Activated T-helper 1 cell treated with anti-CD3 and anti-CD28 coated beads, Interleukin-12 subunit alpha, Interleukin-12 subunit beta, Interleukin-2, Interleukin-4 antibody, amounts not matched to agents 30 ng/mL and 10 ng/mL and 1 ng/mL, durations not matched to agents 14 hours and 24 hours and 36 hours (primary cell): ENCODE measurements around the gene EHF. TPM values are rescaled to one million over a fixed set of nuclear protein-coding genes. Genes with fewer than 3 reads are reported as not detected.
"Not testable (repeated sequence)": the region's sequence is repeated elsewhere in the genome, so short reads cannot be mapped to it uniquely, and the experiment has no call there.

Experiments
- DNase-seq: peaks from one replicate; pipeline ENCODE4 v3.0.0; 2021; ENCODE audit warnings: low spot score
- H3K27ac Mint-ChIP-seq: one replicate; pipeline ENCODE4 v1.8.0; 2021; ENCODE audit warnings: mild to moderate bottlenecking, mixed read lengths
- H3K27me3 Mint-ChIP-seq: one replicate; pipeline ENCODE4 v1.8.0; 2022; ENCODE audit warnings: mild to moderate bottlenecking, moderate library complexity, mixed read lengths; ENCODE audit not compliant: insufficient read depth
- H3K36me3 Mint-ChIP-seq: one replicate; pipeline ENCODE4 v1.8.0; 2021; ENCODE audit warnings: low read depth, mixed read lengths
- H3K4me1 Mint-ChIP-seq: one replicate; pipeline ENCODE4 v1.8.0; 2021; ENCODE audit warnings: low read depth, mixed read lengths
- H3K4me3 Mint-ChIP-seq: one replicate; pipeline ENCODE4 v1.8.0; 2021; ENCODE audit warnings: mild to moderate bottlenecking, moderate library complexity, mixed read lengths
- H3K9me3 Mint-ChIP-seq: one replicate; pipeline ENCODE4 v1.8.0; 2021; ENCODE audit warnings: mixed read lengths
- intact Hi-C: fragments of 100-400 bp; cut with micrococcal nuclease; formaldehyde crosslinking; loops from one replicate; pipeline ENCODE4 v1.15.1; 2024
- total RNA-seq: library from RNA; stranded (reverse); gene quantifications from 2 replicates; pipeline ENCODE4 v1.2.3, GENCODE V29; 2022

The EHF gene
- total RNA-seq, 1 donor from 2014 or later, result not detected

DNA sequence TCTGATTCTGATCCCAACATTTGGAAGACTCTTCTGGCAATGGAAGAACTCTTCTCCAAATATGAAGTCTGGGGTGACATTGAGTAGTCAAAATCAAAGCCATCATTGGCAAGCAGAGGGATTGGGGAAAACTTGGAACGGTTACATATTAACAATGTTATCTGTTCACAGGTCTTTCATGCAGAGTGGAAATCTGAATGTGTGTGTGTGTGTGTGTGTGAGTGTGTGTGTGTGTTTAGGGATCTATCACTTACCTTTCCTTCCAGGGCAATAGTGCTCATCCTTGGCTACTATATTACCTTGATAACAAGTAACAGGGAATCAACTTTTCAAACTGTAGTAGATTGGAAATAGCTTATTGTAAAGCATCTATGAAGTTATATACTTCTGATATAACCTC lies 55.3 kb downstream of the EHF start:
- no peak for DNase-seq
- Mint-ChIP-seq H3K36me3 (no peaks in the 10 kb centered on the region), H3K27ac (no peak overlapping the region), H3K27me3 (peaks cover 31% of the 10 kb centered on the region), H3K9me3 (no peaks in the 10 kb centered on the region), H3K4me3 (no peak overlapping the region), H3K4me1 (no peaks in the 10 kb centered on the region)
- intact Hi-C loops, result no loop called here

DNA sequence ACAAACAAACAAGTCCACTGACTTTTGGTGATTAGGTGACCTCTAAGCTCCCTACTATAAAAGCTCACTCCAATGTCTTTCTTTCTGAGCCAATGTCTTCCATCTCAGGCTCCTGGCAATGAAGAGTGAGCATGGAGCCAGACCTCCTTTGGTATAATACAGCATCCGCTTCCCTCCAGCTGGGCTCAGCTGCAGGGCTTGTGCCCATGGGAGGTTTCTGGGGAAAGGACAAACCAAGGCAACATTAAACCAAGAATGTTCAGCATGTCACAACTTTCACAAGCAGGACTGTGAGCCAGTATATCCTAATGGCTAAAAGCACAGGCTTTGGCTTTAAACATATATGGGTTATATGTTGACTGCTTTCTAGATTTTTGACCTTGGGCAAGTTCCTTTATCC lies 58.8 kb downstream of the EHF start:
- Mint-ChIP-seq H3K4me1 (no peaks in the 10 kb centered on the region), H3K27me3 (peaks cover 20% of the 10 kb centered on the region), H3K36me3 (no peaks in the 10 kb centered on the region), H3K9me3 (no peaks in the 10 kb centered on the region), H3K4me3 (no peak overlapping the region), H3K27ac (no peak overlapping the region)
- intact Hi-C loops, result no loop called here
- DNase-seq, result no peak

DNA sequence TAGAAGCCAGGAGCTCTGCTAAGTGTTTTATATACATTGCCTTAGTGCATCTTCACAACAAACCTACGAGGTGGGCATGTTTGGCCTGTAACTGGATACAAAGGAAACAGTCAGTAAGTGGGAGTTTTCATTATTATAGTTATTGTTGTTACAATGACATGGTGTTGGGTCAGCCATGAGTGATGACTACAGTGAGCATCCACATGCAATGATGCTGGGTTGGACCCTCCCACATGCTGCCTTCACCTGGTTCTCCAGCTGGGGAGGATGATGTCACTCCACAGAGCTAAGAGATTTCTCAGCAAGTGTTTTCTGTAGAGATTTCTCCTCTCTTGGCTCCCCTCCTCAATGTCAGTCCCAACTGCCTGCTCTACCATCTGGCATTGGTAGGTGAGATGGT lies 59.3 kb downstream of the EHF start:
- Mint-ChIP-seq H3K27ac (no peak overlapping the region), H3K27me3 (peaks cover 18% of the 10 kb centered on the region), H3K4me3 (no peak overlapping the region), H3K36me3 (no peaks in the 10 kb centered on the region), H3K9me3 (no peaks in the 10 kb centered on the region), H3K4me1 (no peaks in the 10 kb centered on the region)
- intact Hi-C loops, result no loop called here
- no peak for DNase-seq

DNA sequence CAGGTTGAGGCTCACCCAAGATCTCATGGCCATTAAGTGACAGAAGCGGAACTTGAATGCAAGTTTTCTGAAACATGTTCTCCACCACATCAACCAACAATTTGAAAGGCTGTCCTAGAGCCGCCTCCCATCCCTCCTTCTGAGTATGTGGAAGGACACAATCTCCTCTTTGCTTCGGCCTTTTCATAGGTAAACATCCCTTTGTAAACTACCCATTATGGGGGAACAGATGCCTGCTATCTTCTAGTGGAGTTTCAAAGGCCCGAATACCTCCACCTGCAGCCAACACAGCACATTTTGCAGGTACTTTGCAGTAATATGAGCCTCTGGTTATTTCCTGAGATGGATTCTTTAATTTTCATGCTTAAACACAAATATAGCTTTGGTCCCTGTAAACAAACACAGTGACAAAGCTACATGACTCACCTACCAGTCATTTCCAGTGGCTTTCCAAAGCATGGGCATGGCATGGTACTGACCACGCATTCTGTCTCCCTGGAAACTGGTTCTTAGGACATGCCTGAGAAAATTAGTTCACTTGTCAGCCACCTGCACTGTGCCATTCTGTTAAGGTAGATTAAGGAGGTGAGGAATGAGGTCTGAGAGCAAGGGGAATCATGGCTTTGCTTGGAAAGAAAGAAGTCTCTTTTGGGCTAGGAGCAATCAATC lies 60.2 kb downstream of the EHF start:
- H3K4me1 Mint-ChIP-seq, result no peaks in the 10 kb centered on the region
- intact Hi-C loops, result no loop called here
- no peaks in the 10 kb centered on the region for H3K9me3 Mint-ChIP-seq
- H3K27me3 Mint-ChIP-seq, result peaks cover 10% of the 10 kb centered on the region
- DNase-seq, result no peak
- H3K4me3 Mint-ChIP-seq, result no peak overlapping the region
- H3K27ac Mint-ChIP-seq, result no peak overlapping the region
- H3K36me3 Mint-ChIP-seq, result no peaks in the 10 kb centered on the region

DNA sequence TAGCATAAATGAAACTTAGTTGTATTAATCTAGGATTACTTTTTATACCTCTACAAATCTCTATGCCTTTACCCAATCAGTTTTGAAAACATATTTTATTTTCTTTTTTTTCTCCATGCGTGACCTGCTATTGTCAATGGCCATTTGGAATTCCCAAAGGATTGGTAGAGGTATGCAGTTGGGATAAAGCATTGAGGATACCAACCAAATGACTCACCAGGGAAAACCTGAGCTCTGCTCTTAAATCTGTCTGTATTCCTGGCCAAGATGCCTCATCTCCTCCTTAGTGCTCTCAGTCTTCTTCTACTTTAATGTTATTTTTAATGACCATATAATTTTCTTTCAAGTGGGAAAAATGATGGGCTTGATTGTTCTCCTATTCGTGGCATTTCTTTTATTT lies 61.9 kb downstream of the EHF start:
- no peaks in the 10 kb centered on the region for H3K4me1 Mint-ChIP-seq
- H3K9me3 Mint-ChIP-seq, result no peaks in the 10 kb centered on the region
- DNase-seq, result no peak
- no peak overlapping the region for H3K27ac Mint-ChIP-seq
- H3K27me3 Mint-ChIP-seq, result peaks cover 10% of the 10 kb centered on the region
- intact Hi-C loops, result no loop called here
- H3K4me3 Mint-ChIP-seq, result no peak overlapping the region
- H3K36me3 Mint-ChIP-seq, result no peaks in the 10 kb centered on the region

DNA sequence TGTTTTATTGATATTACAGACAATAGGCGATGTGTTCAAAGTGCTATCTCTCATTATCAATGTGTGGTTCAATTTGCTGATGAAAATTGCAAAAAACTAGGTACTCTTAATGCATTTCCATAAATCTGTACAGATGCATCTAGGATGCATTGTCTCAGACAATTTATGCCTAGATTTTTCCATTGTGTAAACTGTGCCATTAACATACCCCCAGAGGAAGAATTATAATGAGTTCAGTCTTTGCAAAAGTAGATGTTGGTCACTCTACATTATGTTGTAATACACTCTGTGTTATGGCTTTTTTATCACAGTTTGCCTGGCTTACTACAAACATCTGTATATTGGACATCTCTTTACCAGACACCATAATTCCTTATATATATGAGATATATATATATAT lies 62.5 kb downstream of the EHF start:
- no peaks in the 10 kb centered on the region for H3K9me3 Mint-ChIP-seq
- no peaks in the 10 kb centered on the region for H3K36me3 Mint-ChIP-seq
- H3K27me3 Mint-ChIP-seq, result peaks cover 10% of the 10 kb centered on the region
- H3K4me1 Mint-ChIP-seq, result no peaks in the 10 kb centered on the region
- intact Hi-C loops, result no loop called here
- DNase-seq, result no peak
- H3K4me3 Mint-ChIP-seq, result no peak overlapping the region
- no peak overlapping the region for H3K27ac Mint-ChIP-seq

DNA sequence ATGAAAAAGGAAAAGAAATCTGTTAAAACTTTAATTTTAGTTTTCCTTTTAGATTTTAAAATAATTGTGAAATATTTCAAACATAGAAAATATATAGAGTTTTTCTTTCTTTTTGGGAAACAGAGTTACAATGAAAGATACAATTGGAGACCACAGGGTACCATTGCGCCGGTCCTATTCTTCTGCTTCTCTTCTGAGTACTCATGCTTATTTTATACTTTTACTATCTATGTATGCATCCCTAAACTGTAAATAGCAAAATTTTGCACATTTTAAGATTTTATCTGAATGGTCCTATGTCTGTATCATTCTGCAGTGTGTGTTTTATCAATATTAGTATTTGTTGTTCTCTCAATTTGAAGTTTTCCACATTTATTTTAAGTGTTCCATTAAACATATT lies 65.0 kb downstream of the EHF start:
- intact Hi-C loops, result loop anchor here (1.0 kb wide), 1 partner anchor 36 kb away; no protein-coding TSS in a partner anchor
- Mint-ChIP-seq H3K36me3 (no peaks in the 10 kb centered on the region), H3K9me3 (no peaks in the 10 kb centered on the region), H3K4me3 (no peak overlapping the region), H3K27ac (no peak overlapping the region), H3K27me3 (peaks cover 5% of the 10 kb centered on the region), H3K4me1 (no peaks in the 10 kb centered on the region)
- no peak for DNase-seq

DNA sequence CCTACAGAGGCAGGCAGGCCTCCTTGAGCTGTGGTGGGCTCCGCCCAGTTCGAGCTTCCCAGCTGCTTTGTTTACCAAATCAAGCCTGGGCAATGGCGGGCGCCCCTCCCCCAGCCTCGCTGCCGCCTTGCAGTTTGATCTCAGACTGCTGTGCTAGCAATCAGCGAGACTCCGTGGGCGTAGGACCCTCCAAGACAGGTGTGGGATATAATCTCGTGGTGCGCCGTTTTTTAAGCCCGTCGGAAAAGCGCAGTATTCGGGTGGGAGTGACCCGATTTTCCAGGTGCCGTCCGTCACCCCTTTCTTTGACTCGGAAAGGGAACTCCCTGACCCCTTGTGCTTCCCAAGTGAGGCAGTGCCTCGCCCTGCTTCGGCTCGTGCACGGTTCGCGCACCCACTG lies 71.4 kb downstream of the EHF start:
- H3K4me1 Mint-ChIP-seq, H3K36me3 Mint-ChIP-seq, H3K27ac Mint-ChIP-seq, DNase-seq, intact Hi-C loops, H3K4me3 Mint-ChIP-seq, H3K9me3 Mint-ChIP-seq: not testable (repeated sequence)
- H3K27me3 Mint-ChIP-seq, result peaks cover 16% of the 10 kb centered on the region

DNA sequence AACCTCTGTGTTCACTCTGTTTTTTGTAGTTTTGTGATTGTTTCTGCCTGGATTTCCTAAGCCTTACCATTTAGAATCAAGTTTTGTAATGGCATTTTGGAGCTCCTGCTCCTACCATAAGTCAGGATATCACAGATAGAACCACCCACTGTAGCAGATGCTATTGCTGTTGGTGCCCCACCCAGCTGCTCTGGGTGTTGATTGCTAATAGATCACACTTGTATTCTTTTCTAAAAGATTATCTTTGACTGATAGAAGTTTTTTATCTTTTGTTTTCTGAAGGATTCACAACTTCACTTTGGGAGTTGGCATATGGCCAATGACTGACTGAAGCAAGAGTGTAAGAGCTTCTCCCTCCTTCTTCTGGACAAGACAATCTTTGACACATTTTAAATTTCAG lies 76.0 kb downstream of the EHF start:
- H3K27ac Mint-ChIP-seq, result no peak overlapping the region
- H3K4me1 Mint-ChIP-seq, result no peaks in the 10 kb centered on the region
- intact Hi-C loops, result no loop called here

DNA sequence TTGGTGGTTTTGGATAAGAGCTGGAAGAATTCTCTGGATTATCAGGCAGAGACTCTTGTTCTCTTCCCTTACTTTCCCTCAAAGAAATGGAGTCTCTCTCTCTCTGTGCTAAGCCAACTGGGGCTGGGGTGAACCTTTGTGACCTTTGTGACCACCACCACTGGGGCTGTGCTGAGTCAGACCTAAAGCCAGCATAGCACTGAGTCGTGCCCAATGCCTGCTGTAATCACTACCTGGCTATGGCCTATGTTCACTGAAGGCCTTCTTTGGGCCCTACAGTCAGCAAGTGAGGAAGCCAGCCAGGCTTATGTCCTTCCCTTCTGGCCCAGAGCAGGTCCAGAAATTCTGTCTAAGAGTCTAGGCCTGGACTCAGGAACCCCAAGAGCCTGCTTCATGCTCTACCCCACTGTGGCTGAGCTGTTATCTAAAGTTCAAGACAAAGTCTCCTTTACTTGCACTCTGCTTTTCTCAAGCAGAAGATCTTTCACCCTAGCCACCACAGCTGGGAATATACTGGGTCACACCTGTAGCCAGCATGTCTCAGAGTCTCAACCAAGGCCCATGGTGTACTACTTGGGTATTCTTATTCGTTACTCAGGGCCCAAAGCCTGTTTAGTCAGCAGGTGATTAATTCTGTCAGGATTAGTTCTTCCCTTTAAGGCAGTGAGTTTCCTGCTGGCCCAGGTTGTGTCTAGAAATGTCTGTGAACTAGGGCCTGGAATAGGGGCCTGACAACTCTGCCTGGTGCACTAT lies 86.0 kb downstream of the EHF start:
- no peaks in the 10 kb centered on the region for H3K36me3 Mint-ChIP-seq
- no peak for DNase-seq
- intact Hi-C loops, result no loop called here
- H3K27ac Mint-ChIP-seq, result no peak overlapping the region
- H3K27me3 Mint-ChIP-seq, result peaks cover 3% of the 10 kb centered on the region
- H3K9me3 Mint-ChIP-seq, result no peaks in the 10 kb centered on the region
- H3K4me3 Mint-ChIP-seq, result no peak overlapping the region
- no peaks in the 10 kb centered on the region for H3K4me1 Mint-ChIP-seq

More for the DNA sequence above, 76.0 kb downstream of the EHF start:
- Mint-ChIP-seq H3K27me3 (peaks cover 17% of the 10 kb centered on the region), H3K9me3 (no peaks in the 10 kb centered on the region), H3K4me3 (no peak overlapping the region), H3K36me3 (no peaks in the 10 kb centered on the region)
- DNase-seq, result no peak

DNA sequence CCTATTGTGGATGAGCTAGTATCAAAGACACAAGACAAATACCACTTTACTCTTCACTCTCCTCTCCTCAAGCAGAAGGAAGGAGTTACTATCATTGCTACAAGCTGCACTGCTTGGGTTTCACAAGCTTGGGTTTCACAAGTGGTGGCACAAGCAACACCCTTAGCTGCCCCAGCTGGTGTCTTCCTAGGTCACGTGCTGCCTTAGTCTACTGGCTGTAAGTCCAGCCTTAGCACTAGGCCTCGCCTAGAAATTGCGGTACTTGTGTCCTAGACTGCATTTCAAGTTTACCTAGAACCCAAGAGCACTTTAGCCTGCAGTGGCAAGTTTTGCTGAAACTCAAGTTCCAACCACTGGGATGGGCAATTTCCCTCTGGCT lies 86.6 kb downstream of the EHF start:
- H3K27me3 Mint-ChIP-seq, result peaks cover 3% of the 10 kb centered on the region
- no peak overlapping the region for H3K4me3 Mint-ChIP-seq
- no peaks in the 10 kb centered on the region for H3K36me3 Mint-ChIP-seq
- peaks cover 4% of the 10 kb centered on the region for H3K9me3 Mint-ChIP-seq
- no peak overlapping the region for H3K27ac Mint-ChIP-seq
- H3K4me1 Mint-ChIP-seq, result no peaks in the 10 kb centered on the region
- DNase-seq, result no peak
- intact Hi-C loops, result no loop called here
